HEK293 (cell line): ENCODE data around the gene NTSR1.

Experiments used
- CTCF ChIA-PET: fragments of 350-600 bp; formaldehyde crosslinking; extraction: SDS; loops from one replicate; lab custom pipeline; 2021; ENCODE audit warnings: antibody characterized with exemption; lab: Yijun Ruan, JAX
- POLR2A ChIA-PET: fragments of 300-600 bp; formaldehyde crosslinking; extraction: SDS; loops from one replicate; lab custom pipeline; 2020; ENCODE audit warnings: antibody characterized with exemption, inconsistent platforms; lab: Yijun Ruan, JAX
- H3K27ac ChIP-seq: fragments of 200-500 bp; sonication (Bioruptor generic); 2 replicates; pipeline ENCODE4 v1.5.1; 2014; ENCODE audit warnings: low read depth, low read length, control low read depth, inconsistent platforms; ENCODE audit errors: extremely low read depth
- H3K36me3 ChIP-seq, 2 experiments: fragments of 200-500 bp in 1 of 2; sonication (Bioruptor generic) in 1 of 2; 1 replicate in 1 of 2; 2 replicates in 1 of 2; pipeline ENCODE4 v1.5.1; 2014 to 2017; ENCODE audit warnings: inconsistent platforms in 2 of 2, low read length in 2 of 2; ENCODE audit not compliant: control insufficient read depth in 2 of 2, insufficient read depth in 1 of 2
- H3K4me1 ChIP-seq: fragments of 200-500 bp; sonication (Bioruptor generic); 2 replicates; pipeline ENCODE4 v1.5.1; 2014; ENCODE audit warnings: mild to moderate bottlenecking, low read length, inconsistent platforms; ENCODE audit not compliant: control insufficient read depth, insufficient read depth
- H3K4me3 ChIP-seq: 2 replicates; pipeline ENCODE4 v1.5.1; 2011; ENCODE audit warnings: low read depth, mild to moderate bottlenecking, control low read depth, low read length, moderate library complexity
- H3K9me3 ChIP-seq: fragments of 200-500 bp; sonication (Bioruptor generic); 2 replicates; pipeline ENCODE4 v1.5.1; 2014; ENCODE audit warnings: low read depth, low read length, inconsistent platforms; ENCODE audit not compliant: control insufficient read depth, insufficient read depth
- AEBP2 ChIP-seq: fragments of 450-650 bp; formaldehyde crosslinking; IDR thresholded peaks from 2 replicates; pipeline ENCODE4 v1.5.1; 2016; ENCODE audit warnings: missing biosample characterization, missing genetic modification characterization, borderline replicate concordance
- ELK4 ChIP-seq: IDR thresholded peaks from 2 replicates; pipeline ENCODE4 v1.6.1; 2011; ENCODE audit warnings: mild to moderate bottlenecking, low read depth, low read length, borderline replicate concordance
- KLF16 ChIP-seq: fragments of 450-650 bp; formaldehyde crosslinking; IDR thresholded peaks from 2 replicates; pipeline ENCODE4 v1.5.1; 2017; ENCODE audit warnings: missing biosample characterization, missing genetic modification characterization
- MEIS1 ChIP-seq: sonication (generic); formaldehyde crosslinking; IDR thresholded peaks from 2 replicates; pipeline ENCODE4 v1.8.1; 2022; ENCODE audit warnings: missing genetic modification reagents, mild to moderate bottlenecking, borderline replicate concordance
- MYNN ChIP-seq: fragments of 450-650 bp; formaldehyde crosslinking; IDR thresholded peaks from 2 replicates; pipeline ENCODE4 v1.5.1; 2016; ENCODE audit warnings: missing biosample characterization, missing genetic modification characterization, borderline replicate concordance
- YY2 ChIP-seq: fragments of 450-650 bp; formaldehyde crosslinking; IDR thresholded peaks from 2 replicates; pipeline ENCODE4 v1.5.1; 2016; ENCODE audit warnings: missing biosample characterization, missing genetic modification characterization
- ZBTB26 ChIP-seq: fragments of 450-650 bp; formaldehyde crosslinking; optimal IDR thresholded peaks from 2 replicates; pipeline ENCODE3; 2016; ENCODE audit warnings: missing biosample characterization, mild to moderate bottlenecking, missing genetic modification characterization
- ZBTB6 ChIP-seq: fragments of 450-650 bp; formaldehyde crosslinking; IDR thresholded peaks from 2 replicates; pipeline ENCODE4 v1.5.1; 2017; ENCODE audit warnings: missing biosample characterization, missing genetic modification characterization
- ZEB2 ChIP-seq: fragments of 450-650 bp; formaldehyde crosslinking; IDR thresholded peaks from 2 replicates; pipeline ENCODE4 v1.5.1; 2016; ENCODE audit warnings: missing biosample characterization, missing genetic modification characterization
- ZFP37 ChIP-seq: fragments of 450-650 bp; formaldehyde crosslinking; IDR thresholded peaks from 2 replicates; pipeline ENCODE4 v1.5.1; 2016; ENCODE audit warnings: missing biosample characterization, missing genetic modification characterization
- ZNF112 ChIP-seq: fragments of 450-650 bp; formaldehyde crosslinking; IDR thresholded peaks from 2 replicates; pipeline ENCODE4 v1.5.0; 2017; ENCODE audit warnings: missing biosample characterization, missing genetic modification characterization
- ZNF138 ChIP-seq: fragments of 450-650 bp; formaldehyde crosslinking; IDR thresholded peaks from 2 replicates; pipeline ENCODE4 v1.5.1; 2016; ENCODE audit warnings: missing biosample characterization, missing genetic modification characterization, borderline replicate concordance
- ZNF174 ChIP-seq: fragments of 450-650 bp; formaldehyde crosslinking; IDR thresholded peaks from 2 replicates; pipeline ENCODE4 v1.5.0; 2017; ENCODE audit warnings: missing biosample characterization, mild to moderate bottlenecking, missing genetic modification characterization
- ZNF175 ChIP-seq: fragments of 450-650 bp; formaldehyde crosslinking; IDR thresholded peaks from 2 replicates; pipeline ENCODE4 v1.5.1; 2016; ENCODE audit warnings: missing biosample characterization, missing genetic modification characterization
- ZNF184 ChIP-seq: fragments of 450-650 bp; IDR thresholded peaks from 2 replicates; pipeline ENCODE4 v1.5.1; 2018; ENCODE audit warnings: missing biosample characterization, mild to moderate bottlenecking, missing genetic modification characterization
- ZNF202 ChIP-seq: fragments of 450-650 bp; formaldehyde crosslinking; IDR thresholded peaks from 2 replicates; pipeline ENCODE4 v1.5.1; 2016; ENCODE audit warnings: missing biosample characterization, missing genetic modification characterization, borderline replicate concordance
- ZNF221 ChIP-seq: fragments of 450-650 bp; formaldehyde crosslinking; IDR thresholded peaks from 2 replicates; pipeline ENCODE4 v1.5.1; 2017; ENCODE audit warnings: missing biosample characterization, missing genetic modification characterization, borderline replicate concordance
- ZNF223 ChIP-seq: fragments of 450-650 bp; formaldehyde crosslinking; IDR thresholded peaks from 2 replicates; pipeline ENCODE4 v1.5.1; 2016; ENCODE audit warnings: missing biosample characterization, missing genetic modification characterization
- ZNF248 ChIP-seq: fragments of 450-650 bp; formaldehyde crosslinking; IDR thresholded peaks from 2 replicates; pipeline ENCODE4 v1.5.1; 2017; ENCODE audit warnings: missing biosample characterization, missing genetic modification characterization
- ZNF274 ChIP-seq, 2 experiments: fragments of 200-500 bp in 1 of 2; fragments of 450-650 bp in 1 of 2; sonication (Bioruptor generic) in 1 of 2; formaldehyde crosslinking in 1 of 2; IDR thresholded peaks; 2 replicates each; pipeline versions ENCODE4 v1.5.1 to v1.6.1; 2014 to 2016; ENCODE audit warnings: borderline replicate concordance in 1 of 2, inconsistent platforms in 1 of 2, low read length in 1 of 2, missing biosample characterization in 1 of 2, missing genetic modification characterization in 1 of 2
- ZNF280C ChIP-seq: fragments of 450-650 bp; formaldehyde crosslinking; IDR thresholded peaks from 2 replicates; pipeline ENCODE4 v1.5.1; 2016; ENCODE audit warnings: missing biosample characterization, missing genetic modification characterization
- ZNF335 ChIP-seq: fragments of 450-650 bp; formaldehyde crosslinking; conservative IDR thresholded peaks from 2 replicates; pipeline ENCODE4 v1.5.1; 2016; ENCODE audit warnings: missing biosample characterization, missing genetic modification characterization
- ZNF501 ChIP-seq: fragments of 450-650 bp; formaldehyde crosslinking; IDR thresholded peaks from 2 replicates; pipeline ENCODE4 v1.5.1; 2016; ENCODE audit warnings: missing biosample characterization, missing genetic modification characterization
- ZNF658 ChIP-seq: fragments of 450-650 bp; formaldehyde crosslinking; IDR thresholded peaks from 2 replicates; pipeline ENCODE4; 2016; ENCODE audit warnings: missing biosample characterization, missing genetic modification characterization
- ZSCAN16 ChIP-seq: fragments of 450-650 bp; formaldehyde crosslinking; IDR thresholded peaks from 2 replicates; pipeline ENCODE4 v1.5.1; 2016; ENCODE audit warnings: missing biosample characterization, missing genetic modification characterization
- ZSCAN30 ChIP-seq: fragments of 450-650 bp; IDR thresholded peaks from 2 replicates; pipeline ENCODE4 v1.5.1; 2018; ENCODE audit warnings: missing biosample characterization, mild to moderate bottlenecking, missing genetic modification characterization, moderate library complexity
- ZSCAN5A ChIP-seq: fragments of 450-650 bp; formaldehyde crosslinking; IDR thresholded peaks from 2 replicates; pipeline ENCODE4 v1.5.1; 2016; ENCODE audit warnings: missing biosample characterization, missing genetic modification characterization

NTSR1 gene

GRCh38 chr20:62760471-62760855 is 51.8 kb downstream of the NTSR1 start:
- Histone ChIP-seq H3K9me3 (no peaks in the 10 kb centered on the region), H3K27ac (no peak overlapping the region)
- ChIA-PET POLR2A (no interaction called here), CTCF (no interaction called here)
- TF ChIP-seq ZNF274 (IDR thresholded peaks at IDR 0.05; ENCODE audit: low read length) (no peak), ZNF274 (tag by site-specific recombination; IDR thresholded peaks at IDR 0.05; ENCODE audit: borderline replicate concordance) (no peak), ZNF138 (tag by site-specific recombination) (no peak), ZEB2 (tag by site-specific recombination) (no peak), ZNF335 (tag by site-specific recombination) (no peak), ZFP37 (tag by site-specific recombination) (no peak), KLF16 (tag by site-specific recombination) (no peak), ZNF175 (tag by site-specific recombination) (no peak), ZSCAN30 (tag by site-specific recombination) (no peak), ZNF221 (no peak), ZNF112 (tag by site-specific recombination) (no peak), ZSCAN16 (tag by site-specific recombination) (no peak), MEIS1 (no peak), ZBTB26 (tag by site-specific recombination) (no peak), ZNF248 (tag by site-specific recombination) (no peak), ZNF184 (tag by site-specific recombination) (no peak), ZBTB6 (no peak), ZNF174 (tag by site-specific recombination) (no peak)
- TF ChIP-seq, all 188 proteins: peak for 0
- Histone ChIP-seq H3K36me3 (no peaks in the 10 kb centered on the region), H3K4me3 (no peak overlapping the region), H3K4me1 (no peaks in the 10 kb centered on the region)

- no peaks in the 10 kb centered on the region for H3K36me3 ChIP-seq
- no peak overlapping the region for H3K27ac ChIP-seq
- H3K4me3 ChIP-seq, result no peak overlapping the region
- ChIA-PET CTCF (no interaction called here), POLR2A (no interaction called here)
- no peaks in the 10 kb centered on the region for H3K4me1 ChIP-seq
- H3K9me3 ChIP-seq, result no peaks in the 10 kb centered on the region
- TF ChIP-seq ZNF175 (tag by site-specific recombination) (no peak), YY2 (tag by site-specific recombination) (no peak), AEBP2 (tag by site-specific recombination) (no peak), ZNF280C (no peak), ZNF223 (tag by site-specific recombination) (no peak), ZNF202 (tag by site-specific recombination) (no peak), ZNF658 (no peak), ZNF501 (tag by site-specific recombination) (no peak), MYNN (no peak), ZSCAN5A (tag by site-specific recombination) (no peak), ELK4 (no peak)
These were observed 52.5 kb downstream of the NTSR1 start for GRCh38 chr20:62760856-62761758.
